GM18867 (cell line): ENCODE data around the gene TRAM2.
"Not testable (repeated sequence)": the region's sequence is repeated elsewhere in the genome, so short reads cannot be mapped to it uniquely, and the experiment has no call there.

ENCODE experiments used
- ATAC-seq: cut with Tn5 transposase; IDR thresholded peaks from one replicate; pipeline ENCODE4 v1.9.1; 2021; ENCODE audit warnings: mild to moderate bottlenecking, moderate library complexity; ENCODE audit not compliant: unreplicated experiment

TRAM2 gene

DNA sequence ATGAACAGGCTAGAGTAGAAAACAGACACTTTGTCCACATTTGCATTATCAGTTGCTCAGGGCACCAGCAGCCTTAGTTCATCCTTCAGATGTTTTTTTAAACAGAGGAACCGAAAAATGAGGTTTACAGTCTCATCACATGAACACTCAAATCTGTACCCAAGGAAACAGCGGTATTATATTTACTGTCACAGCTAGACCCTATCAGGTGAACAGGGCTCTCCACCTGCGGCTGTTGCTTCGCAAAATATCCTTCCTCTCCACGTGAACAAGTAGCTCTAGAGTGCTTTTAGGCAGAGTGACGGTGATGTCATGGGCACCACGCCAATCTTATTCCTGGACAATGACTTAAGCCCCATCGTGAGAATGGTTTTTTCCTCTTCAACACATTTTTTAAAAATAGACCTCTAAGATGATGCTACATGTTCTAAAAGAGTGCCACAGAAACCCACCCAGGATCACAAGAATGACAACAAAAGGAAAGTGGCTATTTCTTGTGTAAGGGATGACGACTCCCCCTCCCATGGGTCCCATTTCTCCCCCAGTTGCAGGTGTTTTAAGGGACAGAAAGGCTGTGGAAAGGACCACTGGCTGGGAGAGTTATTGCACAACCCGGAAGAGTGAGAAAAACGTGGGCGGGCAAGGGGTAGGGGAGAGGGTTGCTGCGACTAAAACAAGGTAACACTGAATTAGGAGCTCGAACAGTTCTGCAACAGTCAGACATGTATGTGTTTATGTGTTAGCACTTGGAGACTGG lies 79.0 kb downstream of the TRAM2 start:
- ATAC-seq = peak; percentile 86

DNA sequence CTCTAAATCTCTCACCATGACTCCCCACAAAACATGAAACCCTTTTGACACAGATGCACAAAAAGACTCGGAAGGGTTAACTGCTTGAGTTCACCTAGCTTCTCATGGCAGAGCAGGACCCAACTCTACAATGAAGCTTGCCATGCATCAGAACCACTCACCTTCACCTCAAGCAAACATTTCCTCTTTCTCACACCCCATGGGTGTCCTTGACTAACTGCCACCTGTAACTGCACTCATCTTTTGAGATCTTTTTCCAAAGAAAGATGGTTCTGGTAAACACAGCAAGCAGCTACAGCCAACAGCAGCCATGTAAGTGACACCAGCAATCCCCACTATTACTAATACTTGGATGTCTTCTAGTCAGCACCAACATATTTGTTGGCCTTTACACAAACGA lies 80.2 kb downstream of the TRAM2 start:
- ATAC-seq = no peak

DNA sequence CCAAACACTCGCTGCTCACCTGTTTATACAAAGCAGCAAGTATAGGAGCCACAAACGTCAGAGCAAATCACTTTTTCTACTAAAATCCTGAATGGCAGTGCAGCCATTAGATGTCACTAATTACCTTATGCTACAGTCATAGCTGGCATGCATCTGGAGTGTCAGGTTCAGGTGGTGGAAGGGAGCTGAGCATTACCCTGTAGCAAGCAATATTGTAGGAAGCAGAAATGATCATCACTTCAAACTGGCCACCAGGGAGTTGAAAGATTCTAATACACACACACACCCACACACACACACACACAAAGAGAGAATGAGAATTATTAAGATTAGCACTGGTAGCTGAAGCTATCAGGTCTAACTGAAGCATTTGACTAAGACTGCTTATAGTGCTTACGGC lies 80.9 kb downstream of the TRAM2 start:
- ATAC-seq = no peak

DNA sequence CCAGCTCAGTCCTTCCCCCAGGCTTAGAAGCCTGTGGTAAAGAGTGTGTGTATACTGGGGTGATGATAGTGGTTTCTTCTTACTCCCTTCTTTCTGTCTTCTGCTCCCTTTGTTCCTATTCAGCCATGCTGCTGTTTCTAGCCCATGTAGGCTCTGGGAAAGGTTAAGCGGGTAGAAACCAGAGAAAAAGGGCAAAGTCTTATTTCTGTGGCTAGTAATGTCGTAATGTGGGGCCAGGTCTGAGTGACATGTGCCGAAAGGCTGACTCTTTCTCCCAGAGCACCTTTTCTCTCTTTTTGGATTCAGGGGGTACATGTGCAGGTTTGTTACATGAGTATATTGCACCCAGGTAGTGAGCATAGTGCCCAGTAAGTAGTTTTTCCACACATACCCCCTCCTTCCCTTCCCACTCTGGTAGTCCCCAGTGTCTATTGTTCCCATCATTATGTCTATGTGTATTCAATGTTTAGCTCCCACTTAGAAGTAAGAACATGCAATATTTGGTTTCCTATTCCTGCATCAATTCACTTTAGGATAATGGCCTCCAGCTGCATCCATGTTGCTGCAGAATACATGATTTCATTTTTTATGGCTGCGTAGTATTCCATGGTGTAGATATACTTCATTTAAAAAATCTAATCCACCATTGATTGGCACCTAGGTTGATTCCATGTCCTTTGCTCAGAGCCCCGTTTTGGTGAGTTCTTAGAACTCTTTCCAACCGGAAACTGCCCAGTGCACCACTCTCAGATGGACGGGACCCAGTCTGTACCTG lies 82.4 kb downstream of the TRAM2 start:
- ATAC-seq = no peak

DNA sequence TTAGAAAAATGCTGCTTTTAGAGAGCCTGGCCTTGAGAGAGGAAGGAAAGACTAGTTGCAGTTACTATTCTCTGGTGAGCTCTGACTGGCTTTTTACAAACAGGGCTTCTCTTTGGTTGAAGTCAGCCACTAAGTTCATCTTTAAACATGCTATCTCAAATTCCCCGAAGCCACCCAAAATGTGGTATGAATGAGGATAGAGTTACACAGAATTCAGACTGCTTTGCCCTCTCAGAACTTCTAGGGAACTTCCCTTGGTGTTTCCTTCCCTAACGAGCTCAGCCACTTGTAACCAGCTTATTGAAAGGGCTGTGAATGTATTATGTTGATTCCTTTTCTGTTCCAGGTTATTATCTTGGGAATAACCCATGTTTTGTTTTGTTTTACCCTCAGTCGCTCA lies 83.2 kb downstream of the TRAM2 start:
- no peak for ATAC-seq

DNA sequence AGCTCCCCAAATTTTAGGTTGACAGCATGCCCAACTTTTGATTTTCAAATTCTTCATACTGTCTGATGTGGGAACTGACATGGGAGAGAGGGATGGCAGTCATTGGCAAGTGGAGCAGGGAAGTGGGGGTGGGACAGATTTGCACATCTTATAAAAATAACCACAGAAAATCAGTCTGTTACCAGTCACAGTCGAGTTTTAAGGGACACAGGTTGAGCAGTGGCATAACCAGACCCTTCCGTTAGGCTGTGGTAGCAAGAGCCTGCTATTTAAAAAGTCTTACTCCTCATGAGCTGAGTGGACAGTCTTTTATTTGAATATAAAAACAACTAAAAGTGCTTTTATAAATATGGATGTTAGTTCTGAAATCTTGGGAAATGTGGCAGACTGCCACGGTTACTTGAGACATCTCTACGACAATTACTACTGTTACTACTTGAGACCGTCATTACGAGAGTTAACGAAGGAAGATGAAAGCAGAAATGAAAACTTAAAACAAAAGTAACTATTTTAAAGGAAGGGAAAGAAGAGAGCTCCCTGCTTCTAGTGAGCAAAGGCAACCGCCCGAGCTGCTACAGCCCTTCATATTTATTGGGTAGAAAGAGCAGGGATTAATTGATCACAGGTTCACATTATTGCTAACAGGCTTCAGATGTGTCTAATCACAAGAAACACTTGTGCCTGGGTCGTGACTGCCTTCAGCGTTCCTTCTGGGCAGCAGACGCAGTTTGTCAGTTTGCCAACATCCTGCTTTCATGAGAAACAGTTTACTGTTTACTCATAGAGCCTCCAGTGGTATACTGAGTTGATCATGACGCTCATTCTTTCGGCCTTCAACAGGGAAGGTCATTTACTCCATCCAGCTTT lies 85.4 kb downstream of the TRAM2 start:
- ATAC-seq = peak; percentile 80

DNA sequence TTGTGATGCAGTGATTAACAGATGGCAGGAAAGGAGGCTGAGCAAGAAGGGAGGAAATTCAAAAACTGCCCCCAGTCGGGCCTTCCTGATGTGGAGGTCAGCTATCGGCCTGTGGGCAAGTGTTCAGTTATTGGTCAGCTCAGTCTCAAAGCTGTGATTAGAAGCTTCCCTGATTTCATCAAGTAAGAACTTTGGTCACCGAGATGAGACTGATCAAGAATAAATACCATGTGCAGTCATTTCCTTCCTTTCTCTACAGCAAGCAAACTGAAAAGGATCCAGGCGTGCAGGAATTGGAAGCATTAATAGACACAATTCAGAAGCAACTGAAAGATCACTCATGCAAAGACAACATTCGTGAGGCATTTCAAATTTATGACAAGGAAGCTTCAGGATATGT lies 87.0 kb downstream of the TRAM2 start:
- no peak for ATAC-seq

DNA sequence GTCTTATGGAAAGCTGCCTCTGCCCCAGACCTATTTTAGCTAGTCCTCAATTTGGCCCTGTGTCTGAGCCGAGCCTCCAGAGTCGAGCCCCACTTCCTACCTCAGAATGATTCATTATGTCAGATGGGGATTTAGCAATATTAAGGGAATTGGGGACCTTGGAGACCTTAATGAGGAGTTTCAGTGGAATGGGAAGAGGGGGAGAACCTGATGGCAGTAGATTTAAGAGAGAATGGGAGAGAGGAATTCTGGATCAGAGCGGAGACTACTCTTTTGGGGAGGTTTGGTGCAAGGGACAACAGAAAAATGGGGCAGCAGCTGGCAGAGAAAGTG lies 93.2 kb downstream of the TRAM2 start:
- no peak for ATAC-seq

DNA sequence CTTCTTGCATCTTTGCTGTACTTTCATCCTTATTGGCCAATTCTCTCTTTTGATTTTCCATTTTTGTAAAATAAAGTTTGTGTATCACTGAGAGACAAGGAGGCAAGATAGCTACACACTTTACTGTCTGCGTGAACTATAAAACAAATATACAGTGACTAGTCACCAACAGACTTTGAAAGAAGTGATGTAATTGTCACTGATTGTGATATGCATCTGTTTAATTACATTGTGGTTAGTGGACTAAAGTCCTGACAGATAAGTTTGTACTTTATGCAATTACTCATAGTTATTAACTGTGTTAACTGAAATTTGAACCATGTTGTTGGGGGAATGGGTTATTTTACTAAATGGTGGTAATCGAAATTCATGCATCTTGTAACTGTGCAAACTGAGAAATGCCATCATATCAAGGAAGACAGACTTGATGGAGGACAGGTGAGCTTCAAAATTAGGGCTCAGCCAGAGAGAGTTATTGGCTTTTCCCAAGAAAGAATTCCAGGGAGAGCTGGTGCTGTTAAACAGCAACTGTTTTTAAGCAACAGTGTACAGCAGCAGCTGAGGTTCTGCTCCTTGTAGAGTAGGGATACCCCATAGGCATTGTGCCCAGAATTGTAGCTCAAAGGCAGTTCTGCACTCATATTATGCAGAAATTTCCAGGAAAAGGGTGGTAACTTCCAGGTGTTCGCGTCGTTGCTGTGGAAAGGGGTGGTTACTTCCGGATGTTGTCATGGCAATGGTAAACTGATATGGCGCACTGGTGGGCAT lies 93.8 kb downstream of the TRAM2 start:
- no peak for ATAC-seq

DNA sequence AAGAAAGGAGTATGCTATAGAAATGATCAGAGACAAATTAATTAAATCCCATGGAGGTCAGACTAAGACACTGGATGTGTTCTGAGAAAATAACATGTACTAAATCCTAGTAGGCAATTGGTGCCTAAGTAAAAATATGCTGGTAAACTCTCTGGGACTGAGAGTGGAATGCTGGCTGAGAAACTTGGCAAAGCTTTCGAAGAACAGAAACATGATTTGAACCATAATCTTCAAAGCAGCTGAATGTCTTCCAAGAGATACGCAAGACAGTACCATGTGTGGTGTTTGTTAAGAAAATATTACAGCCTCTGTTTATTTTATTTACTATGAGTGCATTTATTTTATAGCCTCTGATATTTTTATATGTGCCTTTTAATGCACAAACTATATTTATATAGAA lies 101.6 kb downstream of the TRAM2 start:
- no peak for ATAC-seq

DNA sequence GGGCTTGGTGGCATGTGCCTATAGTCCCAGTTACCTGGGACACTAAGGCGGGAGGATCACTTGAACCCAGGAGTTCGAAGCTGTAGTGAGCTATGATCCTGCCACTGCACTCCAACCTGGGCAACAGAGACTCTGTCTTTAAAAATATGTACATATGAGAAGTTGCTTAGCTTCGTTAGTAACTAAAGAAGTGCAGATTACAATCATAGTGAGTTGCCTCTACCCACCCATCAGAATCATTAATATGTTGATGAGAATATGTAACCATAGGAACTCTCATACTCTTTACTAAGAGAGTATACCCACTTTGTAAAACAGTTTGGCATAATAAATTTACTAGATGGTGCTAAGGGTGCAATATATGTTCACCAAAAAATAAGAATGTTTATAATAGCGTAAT lies 102.7 kb downstream of the TRAM2 start:
- no peak for ATAC-seq

DNA sequence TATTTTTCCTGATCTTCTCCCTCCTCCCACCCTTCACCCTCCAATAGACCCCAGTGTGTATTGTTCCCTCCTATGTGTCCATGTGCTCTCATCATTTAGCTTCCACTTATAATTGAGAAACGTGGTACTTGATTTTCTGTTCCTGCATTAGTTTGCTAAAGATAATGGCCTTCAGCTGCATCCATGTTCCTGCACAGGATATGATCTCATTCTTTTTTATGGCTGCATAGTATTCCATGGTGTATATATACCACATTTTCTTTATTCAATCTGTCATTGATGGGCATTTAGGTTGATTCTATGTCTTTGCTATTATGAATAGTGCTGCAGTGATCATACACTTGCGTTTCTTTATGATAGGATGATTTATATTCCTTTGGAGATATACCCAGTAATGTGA lies 115.7 kb downstream of the TRAM2 start:
- ATAC-seq = not testable (repeated sequence)

DNA sequence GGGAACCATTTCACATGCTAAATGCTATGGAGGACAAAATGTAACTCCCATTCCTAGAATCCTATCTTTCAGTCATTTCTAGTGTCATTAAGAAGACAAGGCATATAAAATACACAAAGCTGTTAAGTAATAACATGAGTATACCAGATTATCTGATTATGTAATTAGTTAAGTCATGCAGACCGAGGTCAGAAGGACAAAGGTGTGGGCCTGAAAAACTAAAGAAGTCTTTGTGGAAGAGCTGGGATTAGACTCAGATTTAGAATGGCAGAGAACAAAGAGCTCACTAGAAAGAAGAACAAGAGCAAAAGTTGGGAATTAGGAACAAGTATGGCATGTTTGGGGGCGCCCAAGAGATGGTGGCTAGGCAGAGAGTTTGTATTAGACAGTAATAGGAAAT lies 119.8 kb downstream of the TRAM2 start:
- ATAC-seq = no peak

DNA sequence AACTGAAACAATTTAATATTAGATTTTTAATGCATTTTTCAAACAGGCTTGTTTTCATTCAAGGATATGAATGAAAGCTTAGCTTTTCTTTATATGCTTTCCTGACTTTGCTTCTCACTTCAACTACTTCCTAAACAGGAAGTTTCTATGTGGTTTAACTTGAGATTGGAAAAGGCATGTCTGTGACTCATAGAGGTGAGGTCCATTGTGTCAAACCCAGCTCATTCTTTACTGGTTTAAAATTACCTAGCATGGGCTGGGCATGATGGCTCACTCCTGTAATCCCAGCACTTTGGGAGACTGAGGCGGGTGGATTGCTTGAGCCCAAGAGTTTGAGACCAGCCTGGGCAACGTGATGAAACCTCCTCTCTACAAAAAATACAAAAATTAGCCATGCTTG lies 122.3 kb downstream of the TRAM2 start:
- no peak for ATAC-seq
